Right lobe of liver (tissue), 4 donors: Measurements from ENCODE around the gene ANKS1B.
"Not testable (repeated sequence)": the region's sequence is repeated elsewhere in the genome, so short reads cannot be mapped to it uniquely, and the experiment has no call there.

Source experiments
- CTCF ChIP-seq, 4 donors: fragments of 200-600 bp in 3 of 4; fragments of 450-650 bp in 1 of 4; IDR thresholded peaks; one replicate each; pipeline versions ENCODE4 v1.5.1 to v1.8.0; 2016 to 2022; ENCODE audit warnings: antibody characterized with exemption in 4 of 4, mild to moderate bottlenecking in 2 of 4
- POLR2A ChIP-seq: fragments of 450-650 bp; IDR thresholded peaks from one replicate; pipeline ENCODE4 v1.6.1; 2017; ENCODE audit warnings: antibody characterized with exemption, mild to moderate bottlenecking
- donor health status: DM: no; HTN: no; CAD: no.
- donor health status: DM: no; HTN: no; CAD: no.
- donor health status: DM: no; HTN: yes; CAD: no.

GRCh38 chr12:99624591-99624990 lies 360.1 kb downstream of the ANKS1B start:
- not testable (repeated sequence) for TF ChIP-seq CTCF (IDR thresholded peaks at IDR 0.05); POLR2A
